Upper lobe of left lung (tissue), 6 donors: ENCODE measurements around the gene ARAP3. TPM values are rescaled to one million over a fixed set of nuclear protein-coding genes. Genes with fewer than 3 reads are reported as not detected.

Experiments used
- ATAC-seq, 2 donors: fragments of 200-7000 bp; cut with Tn5 transposase; one replicate each; pipeline ENCODE4 v1.9.1; 2022; ENCODE audit warnings: mild to moderate bottlenecking in 2 of 2, moderate library complexity in 2 of 2; ENCODE audit not compliant: low FRiP score in 2 of 2
- DNase-seq, 2 donors: peaks; one replicate each; pipeline ENCODE4 v3.0.0-alpha.2; 2019 to 2020
- H3K27ac ChIP-seq, 4 donors: fragments of 200-600 bp; sonication (generic); one replicate each; pipeline ENCODE4 v1.5.1; 2016 to 2019
- H3K27me3 ChIP-seq, 4 donors: fragments of 200-600 bp; sonication (generic); one replicate each; pipeline ENCODE4 v1.5.1; 2017 to 2019
- H3K36me3 ChIP-seq, 4 donors: fragments of 200-600 bp; sonication (generic); one replicate each; pipeline ENCODE4 v1.5.1; 2016 to 2019
- H3K4me1 ChIP-seq, 4 donors: fragments of 200-600 bp; sonication (generic); one replicate each; pipeline ENCODE4 v1.5.1; 2018 to 2019
- H3K4me3 ChIP-seq, 4 donors: fragments of 200-600 bp; sonication (generic); one replicate each; pipeline ENCODE4 v1.5.1; 2017 to 2019; ENCODE audit warnings: mild to moderate bottlenecking in 2 of 4, moderate library complexity in 1 of 4
- H3K9me3 ChIP-seq, 4 donors: fragments of 200-600 bp; sonication (generic); one replicate each; pipeline ENCODE4 v1.5.1; 2018 to 2019
- EP300 ChIP-seq, 4 donors: sonication (generic); formaldehyde crosslinking; IDR thresholded peaks; one replicate each; pipeline ENCODE4 v1.5.1; 2017; ENCODE audit warnings: antibody characterized with exemption in 4 of 4, control low read depth in 2 of 4
- POLR2A ChIP-seq, 4 donors: fragments of 450-650 bp; IDR thresholded peaks; one replicate each; pipeline ENCODE4 v1.5.1; 2016 to 2017; ENCODE audit warnings: antibody characterized with exemption in 4 of 4, mild to moderate bottlenecking in 2 of 4
- POLR2AphosphoS5 ChIP-seq, 2 donors: sonication (generic); formaldehyde crosslinking; IDR thresholded peaks; one replicate each; pipeline ENCODE4 v1.5.1; 2017; ENCODE audit warnings: antibody characterized with exemption in 2 of 2
- WGBS, 2 donors: methylation state at CpG; one replicate each; pipeline ENCODE4 v1.1.5; 2017 to 2018; 5-methylcytosine and 5-hydroxymethylcytosine counted together
- total RNA-seq, 6 donors: library from RNA; depleted of rRNA in 4 of 6; stranded (reverse); fragments of >200 nt in 4 of 6; gene quantifications; one replicate each; pipeline versions ENCODE4 v1.1.0 to v1.2.1, GENCODE V29; 2016 to 2021
- TF ChIP-seq, protein P1 (sequence below), 6 experiments: fragments of 450-650 bp in 4 of 6; fragments of 200-600 bp in 2 of 6; sonication (generic) in 2 of 6; IDR thresholded peaks; one replicate each; pipeline ENCODE4 v1.5.1; 2016 to 2019; ENCODE audit warnings: antibody characterized with exemption in 6 of 6
- donor health status: DM: no; HTN: no; CAD: no; lungs with moderate emphysema.
- donor health status: DM: no; HTN: yes; CAD: no; lungs with severe emphysema.

Gene ARAP3
- total RNA-seq, 6 donors from 2014 or later, result 10.1 to 43.0 (median 27.7) TPM

DNA sequence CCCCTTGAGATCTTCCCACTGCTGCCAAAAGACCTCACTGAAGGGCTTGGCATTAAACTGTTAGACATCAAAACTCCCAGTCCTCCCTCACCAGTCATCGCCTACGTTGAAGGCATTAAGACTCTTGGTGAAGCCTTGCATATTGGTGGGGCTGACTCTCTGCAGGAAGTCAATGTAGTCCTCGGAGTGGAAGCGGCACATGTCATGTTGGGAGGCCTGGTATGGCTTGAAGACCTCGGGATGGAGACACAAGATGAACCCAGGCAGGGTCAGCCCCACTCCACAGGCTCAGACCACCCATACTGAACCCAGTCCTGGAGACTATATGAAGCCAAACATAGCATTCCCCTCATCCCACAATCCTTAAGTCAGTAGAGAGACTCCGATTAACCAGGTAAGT lies 47.3 kb downstream of the ARAP3 start:
- H3K4me1 ChIP-seq, result peaks cover 28 to 45% (median 33%) of the 10 kb centered on the region in 4 donors
- H3K27me3 ChIP-seq, result no peaks in the 10 kb centered on the region
- DNase-seq (no peak), ATAC-seq (no peak)
- TF ChIP-seq POLR2A (IDR thresholded peaks at IDR 0.05), result no peak
- TF ChIP-seq POLR2AphosphoS5 (IDR thresholded peaks at IDR 0.05), result no peak
- TF ChIP-seq, protein P1, sequence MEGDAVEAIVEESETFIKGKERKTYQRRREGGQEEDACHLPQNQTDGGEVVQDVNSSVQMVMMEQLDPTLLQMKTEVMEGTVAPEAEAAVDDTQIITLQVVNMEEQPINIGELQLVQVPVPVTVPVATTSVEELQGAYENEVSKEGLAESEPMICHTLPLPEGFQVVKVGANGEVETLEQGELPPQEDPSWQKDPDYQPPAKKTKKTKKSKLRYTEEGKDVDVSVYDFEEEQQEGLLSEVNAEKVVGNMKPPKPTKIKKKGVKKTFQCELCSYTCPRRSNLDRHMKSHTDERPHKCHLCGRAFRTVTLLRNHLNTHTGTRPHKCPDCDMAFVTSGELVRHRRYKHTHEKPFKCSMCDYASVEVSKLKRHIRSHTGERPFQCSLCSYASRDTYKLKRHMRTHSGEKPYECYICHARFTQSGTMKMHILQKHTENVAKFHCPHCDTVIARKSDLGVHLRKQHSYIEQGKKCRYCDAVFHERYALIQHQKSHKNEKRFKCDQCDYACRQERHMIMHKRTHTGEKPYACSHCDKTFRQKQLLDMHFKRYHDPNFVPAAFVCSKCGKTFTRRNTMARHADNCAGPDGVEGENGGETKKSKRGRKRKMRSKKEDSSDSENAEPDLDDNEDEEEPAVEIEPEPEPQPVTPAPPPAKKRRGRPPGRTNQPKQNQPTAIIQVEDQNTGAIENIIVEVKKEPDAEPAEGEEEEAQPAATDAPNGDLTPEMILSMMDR (IDR thresholded peaks at IDR 0.05), result no peak
- TF ChIP-seq EP300 (IDR thresholded peaks at IDR 0.05), result no peak
- no peak overlapping the region for H3K27ac ChIP-seq
- H3K4me3 ChIP-seq, result no peak overlapping the region
- H3K9me3 ChIP-seq, result no peaks in the 10 kb centered on the region
- peaks cover 4 to 11% (median 9%) of the 10 kb centered on the region in 4 donors for H3K36me3 ChIP-seq
- WGBS, 2 donors, result 89 to 90% methylated on average over 5 to 6 of the region's 6 CpGs

DNA sequence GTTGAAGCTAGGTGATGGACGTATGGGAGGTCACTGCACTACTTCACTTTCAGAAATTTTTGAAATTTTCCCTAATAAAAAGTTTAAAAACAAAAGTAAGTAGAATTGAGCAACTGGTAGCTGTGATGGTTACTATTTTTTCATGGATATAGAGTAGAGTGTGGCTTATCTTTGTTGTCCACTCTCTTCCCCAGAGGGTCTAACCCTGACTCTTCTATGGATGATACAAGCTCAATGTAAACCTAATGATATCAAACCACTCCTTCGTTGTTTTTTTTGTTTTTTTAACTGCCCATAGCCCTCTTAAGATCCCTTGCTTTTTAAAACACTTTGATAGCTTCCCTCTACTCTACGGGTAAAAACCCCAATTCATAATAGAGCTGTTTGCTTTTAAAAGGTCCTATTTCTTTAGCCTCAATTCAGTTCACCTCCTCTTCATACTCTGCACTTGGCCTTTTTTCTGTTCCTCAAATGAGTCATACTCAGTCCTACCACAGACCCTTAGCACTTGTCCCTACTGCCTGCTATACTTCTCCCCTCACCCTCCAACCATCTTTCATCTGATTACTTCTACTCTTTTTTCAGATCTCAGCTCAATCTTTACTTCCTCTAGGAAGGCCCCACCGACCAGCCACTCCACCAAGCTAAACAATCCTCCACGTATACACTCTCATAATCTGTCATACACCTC lies 48.0 kb downstream of the ARAP3 start:
- peaks cover 28 to 45% (median 33%) of the 10 kb centered on the region in 4 donors for H3K4me1 ChIP-seq
- TF ChIP-seq POLR2AphosphoS5 (IDR thresholded peaks at IDR 0.05) (no peak), POLR2A (IDR thresholded peaks at IDR 0.05) (no peak), EP300 (IDR thresholded peaks at IDR 0.05) (no peak)
- TF ChIP-seq, protein P1 (IDR thresholded peaks at IDR 0.05), result no peak

DNA sequence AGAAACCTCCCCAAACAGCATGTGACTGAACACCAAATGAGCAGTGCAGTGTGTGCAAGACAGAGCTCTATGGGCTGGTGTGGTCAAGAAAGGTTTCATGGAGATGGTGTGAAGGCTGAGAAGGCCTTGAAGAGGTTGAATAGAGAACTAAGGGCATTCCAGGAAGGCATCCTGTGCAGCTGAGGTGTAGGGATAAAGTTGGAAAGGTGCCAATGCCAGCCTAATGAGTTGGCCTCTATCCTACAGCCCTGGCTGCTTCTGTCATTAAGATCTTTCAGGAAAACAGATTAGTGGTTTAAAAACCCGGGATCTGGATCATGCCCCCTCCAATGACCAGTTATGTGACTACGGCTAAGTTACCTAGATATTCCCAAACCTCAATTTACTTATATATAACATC lies 49.4 kb downstream of the ARAP3 start:
- WGBS, 2 donors, result 92 to 96% methylated on average over 2 of the region's 2 CpGs
- TF ChIP-seq, protein P1 (IDR thresholded peaks at IDR 0.05), result no peak
- TF ChIP-seq EP300 (IDR thresholded peaks at IDR 0.05) (no peak), POLR2AphosphoS5 (IDR thresholded peaks at IDR 0.05) (no peak), POLR2A (IDR thresholded peaks at IDR 0.05) (no peak)
- no peak for ATAC-seq

More for the DNA sequence above, 48.0 kb downstream of the ARAP3 start:
- ATAC-seq (no peak), DNase-seq (no peak)
- Histone ChIP-seq H3K27me3 (no peaks in the 10 kb centered on the region), H3K4me3 (no peak overlapping the region), H3K36me3 (peaks cover 4 to 18% (median 14%) of the 10 kb centered on the region in 4 donors), H3K9me3 (no peaks in the 10 kb centered on the region), H3K27ac (no peak overlapping the region)
- WGBS, 2 donors, result 71 to 75% methylated on average over 5 of the region's 5 CpGs

DNA sequence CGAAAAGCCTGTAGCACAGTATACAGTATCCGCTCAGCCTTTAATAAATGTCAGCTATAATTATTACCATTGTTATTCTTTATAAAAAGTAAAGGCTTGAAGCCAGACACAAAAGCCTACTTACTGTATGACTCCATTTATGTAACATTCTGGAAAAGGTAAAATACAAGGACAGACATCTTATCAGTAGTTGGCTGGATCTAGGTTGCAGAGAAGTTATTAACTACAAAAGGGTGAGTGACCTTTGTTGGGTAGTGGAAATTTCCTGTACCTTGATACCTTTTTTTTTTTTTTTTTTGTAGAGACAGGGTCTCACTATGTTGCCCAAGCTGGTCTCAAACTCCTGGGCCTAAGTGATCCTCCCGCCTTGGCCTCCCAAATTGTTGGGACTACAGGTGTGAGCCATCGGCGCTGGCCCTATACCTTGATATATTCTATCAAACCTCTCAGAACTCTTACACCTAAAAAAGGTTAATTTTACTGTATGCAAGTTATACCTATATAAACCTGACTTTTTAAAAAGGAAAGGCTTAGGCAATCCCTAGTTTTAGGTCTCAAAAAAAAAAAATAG lies 51.4 kb downstream of the ARAP3 start:
- Histone ChIP-seq H3K27ac (no peak overlapping the region), H3K4me1 (peaks cover 13 to 23% (median 17%) of the 10 kb centered on the region in 4 donors), H3K36me3 (peaks cover 15 to 50% (median 42%) of the 10 kb centered on the region in 4 donors), H3K4me3 (no peak overlapping the region), H3K9me3 (no peaks in the 10 kb centered on the region), H3K27me3 (no peaks in the 10 kb centered on the region)
- TF ChIP-seq POLR2AphosphoS5 (IDR thresholded peaks at IDR 0.05), result no peak
- TF ChIP-seq POLR2A (IDR thresholded peaks at IDR 0.05), result no peak
- TF ChIP-seq, protein P1 (IDR thresholded peaks at IDR 0.05), result no peak
- TF ChIP-seq EP300 (IDR thresholded peaks at IDR 0.05), result no peak
- ATAC-seq, result no peak
- 90 to 97% methylated on average over 5 of the region's 5 CpGs for WGBS, 2 donors
- DNase-seq, result no peak

More for the DNA sequence above, 49.4 kb downstream of the ARAP3 start:
- H3K27me3 ChIP-seq, result no peaks in the 10 kb centered on the region
- peaks cover 21 to 36% (median 27%) of the 10 kb centered on the region in 4 donors for H3K4me1 ChIP-seq
- peaks cover 10 to 32% (median 27%) of the 10 kb centered on the region in 4 donors for H3K36me3 ChIP-seq
- DNase-seq, result no peak
- no peak overlapping the region for H3K27ac ChIP-seq
- H3K9me3 ChIP-seq, result no peaks in the 10 kb centered on the region
- H3K4me3 ChIP-seq, result no peak overlapping the region
